Choroid plexus epithelial cell (primary cell): ENCODE measurements around the gene TM9SF2.

Experiments
- DNase-seq: peaks from one replicate; pipeline ENCODE4 v3.0.0-alpha.2; 2010; ENCODE audit warnings: low read depth
- H3K4me3 ChIP-seq: 2 replicates; pipeline ENCODE4 v1.5.1; 2011; ENCODE audit warnings: low read depth, mild to moderate bottlenecking, control low read depth, low read length, moderate library complexity
- CTCF ChIP-seq: conservative IDR thresholded peaks from 2 replicates; pipeline ENCODE4 v1.5.1; 2011; ENCODE audit warnings: low read depth, mild to moderate bottlenecking, control low read depth, inconsistent platforms, low read length, moderate library complexity

The TM9SF2 gene

GRCh38 chr13:99548448-99548847 lies 47.2 kb downstream of the TM9SF2 start:
- no peak overlapping the region for H3K4me3 ChIP-seq
- no peak for TF ChIP-seq CTCF
- DNase-seq = no peak

GRCh38 chr13:99553033-99553432 lies 51.8 kb downstream of the TM9SF2 start:
- no peak overlapping the region for H3K4me3 ChIP-seq
- DNase-seq = no peak
- no peak for TF ChIP-seq CTCF

- H3K4me3 ChIP-seq = no peak overlapping the region
- DNase-seq = no peak
- no peak for TF ChIP-seq CTCF
These were observed 53.9 kb downstream of the TM9SF2 start for GRCh38 chr13:99555149-99555548.

- no peak for TF ChIP-seq CTCF
- no peak overlapping the region for H3K4me3 ChIP-seq
These were observed 55.7 kb downstream of the TM9SF2 start for GRCh38 chr13:99556867-99557443.

GRCh38 chr13:99558570-99559180 lies 57.4 kb downstream of the TM9SF2 start:
- peak; percentile 13 for DNase-seq
- TF ChIP-seq CTCF = no peak
- no peak overlapping the region for H3K4me3 ChIP-seq

More at GRCh38 chr13:99556867-99557443, 55.7 kb downstream of the TM9SF2 start:
- DNase-seq = no peak

- DNase-seq = peak; percentile 86
- no peak for TF ChIP-seq CTCF
- no peak overlapping the region for H3K4me3 ChIP-seq
These were observed 58.3 kb downstream of the TM9SF2 start for GRCh38 chr13:99559560-99559959.

GRCh38 chr13:99563404-99563803 lies 62.1 kb downstream of the TM9SF2 start:
- no peak for TF ChIP-seq CTCF
- H3K4me3 ChIP-seq = no peak overlapping the region
- no peak for DNase-seq
